Transverse colon (tissue), 4 donors: ENCODE results near the gene FGF22. TPM values are rescaled to one million over a fixed set of nuclear protein-coding genes. Genes with fewer than 3 reads are reported as not detected.

Experiments
- DNase-seq: peaks from one replicate; pipeline ENCODE4 v3.0.0-alpha.2; 2019
- H3K27ac ChIP-seq, 4 donors: fragments of 200-600 bp; sonication (generic); 2 replicates each; pipeline ENCODE4 v1.5.1; 2016 to 2018; ENCODE audit warnings: inconsistent platforms in 4 of 4
- H3K27me3 ChIP-seq: fragments of 200-600 bp; sonication (generic); 2 replicates; pipeline ENCODE4 v1.5.1; 2017; ENCODE audit warnings: inconsistent platforms
- H3K36me3 ChIP-seq, 4 donors: fragments of 200-600 bp; sonication (generic); 2 replicates each; pipeline ENCODE4 v1.5.1; 2017 to 2019; ENCODE audit warnings: inconsistent platforms in 4 of 4
- H3K4me1 ChIP-seq, 4 donors: fragments of 200-600 bp; sonication (generic); 2 replicates each; pipeline ENCODE4 v1.5.1; 2017 to 2020; ENCODE audit warnings: inconsistent platforms in 4 of 4
- H3K4me3 ChIP-seq, 4 donors: fragments of 200-600 bp; sonication (generic); 1 replicate in 1 of 4; 2 replicates in 3 of 4; pipeline versions ENCODE4 v1.5.1 to v1.6.1; 2017 to 2019; ENCODE audit warnings: inconsistent platforms in 4 of 4
- H3K9me3 ChIP-seq, 2 donors: fragments of 200-600 bp; sonication (generic); 2 replicates each; pipeline ENCODE4 v1.5.1; 2017 to 2019; ENCODE audit warnings: inconsistent platforms in 2 of 2
- CTCF ChIP-seq, 5 experiments: fragments of 200-600 bp in 3 of 5; fragments of 450-650 bp in 2 of 5; sonication (generic) in 3 of 5; IDR thresholded peaks; 1 replicate in 2 of 5; 2 replicates in 3 of 5; pipeline ENCODE4 v1.5.1; 2016 to 2017; ENCODE audit warnings: antibody characterized with exemption in 5 of 5, inconsistent platforms in 3 of 5, mild to moderate bottlenecking in 2 of 5, moderate library complexity in 1 of 5
- EP300 ChIP-seq: sonication (generic); formaldehyde crosslinking; IDR thresholded peaks from one replicate; pipeline ENCODE4 v1.6.1; 2017; ENCODE audit warnings: antibody characterized with exemption, low read depth
- POLR2A ChIP-seq: fragments of 450-650 bp; IDR thresholded peaks from one replicate; pipeline ENCODE4 v1.6.1; 2016; ENCODE audit warnings: antibody characterized with exemption, mild to moderate bottlenecking, moderate library complexity
- POLR2AphosphoS5 ChIP-seq, 3 donors: sonication (generic); formaldehyde crosslinking; IDR thresholded peaks; one replicate each; pipeline ENCODE4 v1.6.1; 2016; ENCODE audit warnings: antibody characterized with exemption in 3 of 3
- WGBS, 2 donors: methylation state at CpG; one replicate each; pipeline ENCODE4 v1.1.5; 2018; ENCODE audit warnings: low coverage in 1 of 2; 5-methylcytosine and 5-hydroxymethylcytosine counted together
- in situ Hi-C, 4 donors: fragments of 200-750 bp; cut with MboI; loops; one replicate each; pipeline versions ENCODE4 v1.15.0 to v1.15.1; 2017; ENCODE audit warnings: low sequenced_read_pairs in 3 of 4, low pct_ligation_motif_present in 1 of 4, low pct_unique_long_range_greater_than_20kb in 1 of 4
- intact Hi-C: fragments of 100-400 bp; cut with DNase I; formaldehyde crosslinking; loops from one replicate; pipeline ENCODE4 v1.15.1; 2023; ENCODE audit warnings: low total_unique reads
- total RNA-seq, 4 donors: library from RNA; depleted of rRNA; stranded (reverse); fragments of >200 nt; gene quantifications; one replicate each; pipeline ENCODE4 v1.1.0, GENCODE V29; 2016

The FGF22 gene
- total RNA-seq, 4 donors from 2014 or later: not detected

DNA sequence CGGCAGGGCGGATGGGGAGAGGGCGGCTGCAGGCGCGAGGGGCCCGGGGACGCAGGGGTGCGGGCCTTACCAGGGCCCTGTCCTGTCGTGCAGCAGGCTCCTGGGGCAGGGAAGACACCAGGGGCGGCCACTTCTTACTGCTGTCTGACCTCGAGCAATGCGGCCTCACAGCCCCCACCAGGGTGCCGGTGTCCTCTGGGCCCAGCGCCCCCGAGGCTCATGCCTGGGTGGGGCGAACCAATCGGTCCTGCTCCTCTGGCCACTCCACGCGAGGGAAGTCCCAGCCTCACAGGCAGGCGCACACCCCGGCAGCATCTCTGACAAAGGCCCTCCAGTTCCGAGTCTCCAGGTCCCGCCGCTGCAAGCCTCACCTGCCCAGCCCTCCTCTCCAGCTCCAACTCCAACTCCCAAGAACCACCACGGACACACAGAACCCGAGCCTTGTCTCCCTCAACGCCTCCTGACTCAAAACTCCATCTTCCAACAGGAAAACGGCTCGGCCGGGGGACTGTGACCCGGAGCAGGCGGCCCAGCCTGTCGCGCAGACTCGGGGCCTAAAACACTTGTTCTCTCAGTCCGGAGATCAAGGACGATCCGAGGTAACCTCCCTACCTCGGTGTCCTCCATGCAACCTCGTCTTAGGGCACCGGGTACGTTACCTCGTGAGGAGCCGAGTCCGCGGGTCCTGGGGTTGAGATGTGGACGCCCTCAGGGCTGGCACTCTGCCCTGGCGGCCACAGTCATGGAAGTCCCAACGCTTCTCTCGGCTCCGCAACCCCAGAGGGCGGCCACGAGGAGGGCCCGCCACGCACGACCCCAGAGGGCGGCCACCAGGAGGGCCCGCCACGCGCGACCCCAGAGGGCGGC lies 6.5 kb downstream of the FGF22 start:
- no peak for DNase-seq
- TF ChIP-seq POLR2A (no peak), CTCF (IDR thresholded peaks at IDR 0.05) (no peak), POLR2AphosphoS5 (IDR thresholded peaks at IDR 0.05) (no peak), EP300 (no peak)
- Histone ChIP-seq H3K9me3 (no peaks in the 10 kb centered on the region), H3K36me3 (peaks cover 0 to 36% (median 20%) of the 10 kb centered on the region in 4 donors), H3K4me3 (no peak overlapping the region), H3K27me3 (no peaks in the 10 kb centered on the region), H3K27ac (no peak overlapping the region), H3K4me1 (no peaks in the 10 kb centered on the region)
- in situ Hi-C loops: no loop called here
- WGBS, 2 donors: 92 to 100% methylated on average over 4 to 56 of the region's 62 CpGs
- intact Hi-C loops: no loop called here

- no peaks in the 10 kb centered on the region for H3K9me3 ChIP-seq
- peaks cover 0 to 38% (median 22%) of the 10 kb centered on the region in 4 donors for H3K36me3 ChIP-seq
- H3K4me1 ChIP-seq: no peaks in the 10 kb centered on the region
- WGBS, 2 donors: 94% methylated on average over 37 of the region's 48 CpGs; no CpG with 5 or more reads in 1 of the 2 donors
- DNase-seq: no peak
- in situ Hi-C loops: no loop called here
- H3K27ac ChIP-seq: no peak overlapping the region
- H3K4me3 ChIP-seq: no peak overlapping the region
- no peaks in the 10 kb centered on the region for H3K27me3 ChIP-seq
- TF ChIP-seq POLR2A: no peak
- TF ChIP-seq POLR2AphosphoS5 (IDR thresholded peaks at IDR 0.05): no peak
- no peak for TF ChIP-seq EP300
- TF ChIP-seq CTCF (IDR thresholded peaks at IDR 0.05): no peak
- intact Hi-C loops: no loop called here
Observed at GRCh38 chr19:646779-647565, 7.3 kb downstream of the FGF22 start.

DNA sequence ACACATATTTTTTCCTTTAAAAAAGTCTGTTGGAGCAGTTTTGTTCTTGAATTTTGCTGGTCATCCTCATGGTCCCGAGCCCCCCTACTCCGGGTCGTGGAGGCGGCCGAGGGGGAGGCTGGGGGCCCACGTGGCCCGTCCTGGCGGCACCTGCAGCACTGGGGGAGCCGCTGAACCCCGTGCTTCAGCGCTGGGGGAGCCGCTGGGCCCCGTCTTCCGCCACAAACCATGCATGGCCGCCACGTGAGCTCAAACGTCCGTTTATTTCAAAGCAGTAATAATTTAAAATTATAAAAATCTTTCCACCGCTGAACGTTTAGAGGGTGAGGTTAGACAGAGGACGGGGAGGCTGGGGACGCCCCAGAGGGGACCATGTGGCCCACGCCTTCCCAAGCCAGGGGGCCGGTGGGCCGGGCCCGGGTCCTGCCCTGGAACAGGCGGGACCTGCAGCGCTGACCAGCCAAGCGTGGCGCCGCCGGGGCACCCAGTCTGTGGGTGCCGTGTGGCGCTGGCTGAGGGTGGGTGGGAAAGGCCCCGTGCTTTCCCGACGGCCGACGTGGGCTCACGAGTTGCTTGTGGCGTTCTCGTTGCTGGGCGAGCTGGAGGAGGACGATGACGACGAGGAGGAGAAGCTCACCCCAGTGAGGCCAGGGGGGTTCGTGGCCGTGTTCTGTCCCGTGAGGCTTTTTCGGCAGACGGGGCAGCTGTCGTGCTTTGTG lies 8.0 kb downstream of the FGF22 start:
- no peaks in the 10 kb centered on the region for H3K4me1 ChIP-seq
- WGBS, 2 donors: 87 to 100% methylated on average over 4 to 50 of the region's 52 CpGs
- DNase-seq: no peak
- no peak overlapping the region for H3K4me3 ChIP-seq
- no peak overlapping the region for H3K27ac ChIP-seq
- no peaks in the 10 kb centered on the region for H3K9me3 ChIP-seq
- intact Hi-C loops (no loop called here), in situ Hi-C loops (no loop called here)
- H3K36me3 ChIP-seq: peaks cover 0 to 39% (median 23%) of the 10 kb centered on the region in 4 donors
- H3K27me3 ChIP-seq: no peaks in the 10 kb centered on the region
- TF ChIP-seq CTCF (IDR thresholded peaks at IDR 0.05): no peak
- TF ChIP-seq EP300: no peak
- TF ChIP-seq POLR2A: no peak
- TF ChIP-seq POLR2AphosphoS5 (IDR thresholded peaks at IDR 0.05): no peak

GRCh38 chr19:648305-648704 lies 8.6 kb downstream of the FGF22 start:
- no peak for DNase-seq
- intact Hi-C loops: no loop called here
- Histone ChIP-seq H3K9me3 (no peaks in the 10 kb centered on the region), H3K4me3 (no peak overlapping the region), H3K27ac (no peak overlapping the region), H3K27me3 (no peaks in the 10 kb centered on the region), H3K36me3 (peaks cover 0 to 39% (median 23%) of the 10 kb centered on the region in 4 donors), H3K4me1 (no peaks in the 10 kb centered on the region)
- WGBS, 2 donors: 92% methylated on average over 27 of the region's 29 CpGs; no CpG with 5 or more reads in 1 of the 2 donors
- TF ChIP-seq POLR2A (no peak), POLR2AphosphoS5 (IDR thresholded peaks at IDR 0.05) (no peak), CTCF (IDR thresholded peaks at IDR 0.05) (no peak), EP300 (no peak)
- in situ Hi-C loops: no loop called here
